GM19463 (cell line): ENCODE data around the gene RBM8A.

Experiments used
- ATAC-seq: cut with Tn5 transposase; IDR thresholded peaks from one replicate; pipeline ENCODE4 v1.9.1; 2021; ENCODE audit warnings: mild to moderate bottlenecking, moderate library complexity; ENCODE audit not compliant: unreplicated experiment

RBM8A gene

DNA sequence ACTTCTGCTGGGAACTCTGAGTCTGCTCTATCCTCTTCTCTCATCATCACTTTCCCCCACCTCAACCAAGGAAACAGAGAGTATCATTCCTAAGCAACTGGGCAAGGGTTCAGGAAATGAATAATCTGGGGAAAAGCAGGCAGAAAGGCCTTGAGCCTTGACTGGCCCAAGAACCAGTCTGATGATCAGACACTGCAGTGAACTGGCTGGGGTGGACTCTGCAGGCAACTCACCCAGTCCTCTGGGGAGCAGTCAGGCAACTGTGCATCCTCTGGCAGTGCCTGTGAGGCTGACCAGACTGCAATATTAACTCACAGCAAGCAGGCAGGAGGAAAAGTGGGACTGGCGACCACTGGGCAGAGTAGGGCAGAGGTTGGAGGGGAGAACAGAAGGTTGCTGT lies 42.6 kb downstream of the RBM8A start:
- ATAC-seq: no peak

DNA sequence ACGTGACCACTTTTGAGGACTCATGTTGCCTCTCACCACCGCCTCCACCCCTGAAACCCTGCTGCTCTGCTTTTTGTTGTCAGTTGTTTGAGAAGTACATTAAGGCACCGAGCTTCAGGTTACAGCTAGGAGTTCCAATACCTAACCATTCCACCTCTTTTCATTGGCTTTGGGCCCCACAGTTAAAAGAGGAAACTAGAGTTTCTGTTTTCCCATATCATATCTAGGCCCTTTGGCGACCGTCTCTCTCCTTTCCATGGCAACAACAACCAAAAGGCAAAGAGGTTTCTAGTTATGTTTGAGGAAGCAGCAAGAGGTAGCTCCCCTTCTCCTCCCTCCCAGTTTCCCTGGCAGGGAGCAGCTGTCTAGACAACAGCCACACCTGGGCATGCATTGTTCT lies 47.5 kb downstream of the RBM8A start:
- no peak for ATAC-seq

DNA sequence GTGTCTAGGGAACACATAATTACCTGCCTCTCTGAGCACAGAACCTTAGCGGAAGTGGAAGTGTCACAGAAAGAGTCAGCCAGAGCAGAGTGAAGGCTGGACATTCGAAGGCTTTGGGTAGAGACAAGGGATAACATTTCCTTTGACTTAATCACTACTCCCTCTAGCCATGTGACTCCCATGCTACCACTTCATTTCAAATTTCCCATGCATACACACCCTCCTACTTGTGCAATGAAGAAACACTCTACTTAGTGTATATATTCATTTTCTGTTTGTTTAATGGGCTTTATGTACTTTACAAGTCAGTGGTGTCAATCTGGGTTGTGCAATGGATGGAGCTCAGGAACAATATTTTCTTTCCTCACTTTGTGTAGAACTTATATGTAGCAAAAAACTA lies 48.6 kb downstream of the RBM8A start:
- no peak for ATAC-seq

DNA sequence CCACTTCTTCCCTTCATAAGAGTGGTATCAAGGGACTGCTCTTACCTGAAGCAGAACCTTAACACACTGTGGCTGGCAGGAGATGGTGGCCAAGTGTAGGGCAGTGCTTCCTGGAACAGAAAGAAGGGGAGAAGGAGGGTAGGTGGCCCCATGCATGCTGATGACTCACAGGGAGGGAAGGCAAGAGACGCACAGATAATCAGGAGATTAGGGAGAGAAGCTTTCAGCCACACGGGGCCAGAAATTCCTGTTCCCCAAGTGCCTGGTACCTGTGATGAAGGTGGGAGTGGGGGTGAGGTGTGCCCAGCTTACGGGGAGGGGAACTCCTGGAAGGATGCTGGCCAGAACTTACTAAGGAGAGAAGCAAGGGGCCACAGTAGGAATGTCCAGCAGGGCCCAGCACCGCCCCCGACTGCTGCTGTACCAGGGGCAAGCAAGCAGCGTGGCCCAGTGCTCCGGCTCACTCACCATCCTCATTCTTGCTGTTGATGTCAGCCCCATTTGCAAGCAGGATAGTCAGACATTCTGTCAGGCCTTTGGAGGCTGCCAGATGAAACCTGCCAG lies 49.3 kb downstream of the RBM8A start:
- no peak for ATAC-seq

DNA sequence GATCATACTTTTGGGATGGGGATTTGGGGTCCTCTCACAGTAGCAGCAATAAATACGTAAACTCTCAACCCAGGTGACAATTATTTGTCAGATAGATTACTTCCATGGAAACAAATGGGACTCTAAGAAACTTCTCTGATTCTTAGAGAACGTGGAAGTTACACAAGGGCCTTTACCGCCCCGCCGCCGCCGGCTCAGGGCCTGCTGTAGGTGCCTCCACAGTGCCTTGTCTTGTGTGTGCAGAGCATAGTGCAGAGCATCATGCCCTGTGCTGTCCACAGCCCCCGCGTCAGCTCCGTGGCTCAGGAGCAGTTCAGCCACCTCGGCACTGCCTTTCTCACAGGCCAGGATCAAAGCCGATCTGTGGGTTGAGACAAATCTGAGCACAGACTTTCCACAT lies 52.6 kb downstream of the RBM8A start:
- no peak for ATAC-seq

DNA sequence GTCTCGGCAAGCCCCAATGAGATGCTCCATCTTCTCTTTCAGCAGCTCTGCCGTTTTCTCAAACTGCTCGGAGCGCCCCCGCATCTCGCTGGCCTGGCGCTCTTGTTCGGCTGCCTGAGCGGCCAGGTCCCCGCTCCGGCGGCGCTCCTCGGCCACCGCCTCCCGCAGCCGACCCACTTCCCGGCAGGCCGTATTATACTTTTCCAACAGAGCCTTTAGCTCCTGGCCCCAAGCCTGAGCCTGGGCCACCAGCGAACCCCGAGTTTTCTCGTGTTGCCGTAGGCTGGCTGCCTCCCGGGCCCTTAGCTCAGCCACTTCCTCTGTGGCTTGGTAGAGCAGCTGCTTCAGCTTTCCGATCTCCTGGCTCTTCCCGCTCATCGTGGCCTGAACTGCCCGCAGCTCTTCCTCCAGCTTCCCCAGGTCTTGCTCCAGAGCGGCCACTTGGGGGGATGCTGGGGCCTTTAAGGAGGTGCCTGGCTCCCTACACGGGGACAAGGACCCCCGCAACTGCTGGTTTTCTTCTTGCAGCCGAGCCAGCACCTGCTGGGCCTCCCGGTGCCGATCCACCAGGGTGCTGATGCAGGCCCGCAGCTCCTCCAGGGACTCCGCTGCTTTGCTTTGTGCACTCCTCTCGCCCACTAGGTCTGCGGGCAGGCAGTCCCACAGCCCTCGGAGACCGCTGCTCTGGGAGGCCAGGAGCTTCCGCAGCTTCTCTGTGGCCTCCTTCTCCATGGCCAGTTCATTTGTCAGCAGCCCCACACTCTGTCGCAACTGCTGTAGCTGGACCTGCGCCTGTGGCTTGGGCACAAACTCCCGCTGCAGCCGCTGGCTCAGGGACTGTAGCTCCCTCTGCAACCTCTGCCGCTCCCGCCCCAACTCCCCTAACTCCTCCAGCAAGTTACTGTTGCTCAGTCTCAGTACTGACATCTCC lies 55.0 kb downstream of the RBM8A start:
- no peak for ATAC-seq
